IgD-negative memory B cell (primary cell): ENCODE results near the gene CFAP157. TPM values are rescaled to one million over a fixed set of nuclear protein-coding genes. Genes with fewer than 3 reads are reported as not detected.

Experiments used
- H3K27ac Mint-ChIP-seq, 3 donors: one replicate each; pipeline ENCODE4 v1.8.0; 2020 to 2022; ENCODE audit warnings: mild to moderate bottlenecking in 3 of 3, mixed read lengths in 3 of 3, moderate library complexity in 1 of 3
- H3K27me3 Mint-ChIP-seq: one replicate; pipeline ENCODE4 v1.8.0; 2021; ENCODE audit warnings: mixed read lengths
- H3K36me3 Mint-ChIP-seq: one replicate; pipeline ENCODE4 v1.8.0; 2020; ENCODE audit warnings: mild to moderate bottlenecking, mixed read lengths
- H3K4me1 Mint-ChIP-seq, 3 donors: one replicate each; pipeline ENCODE4 v1.8.0; 2020 to 2022; ENCODE audit warnings: mixed read lengths in 3 of 3, mild to moderate bottlenecking in 1 of 3
- H3K4me3 Mint-ChIP-seq, 4 donors: one replicate each; pipeline ENCODE4 v1.8.0; 2020 to 2022; ENCODE audit warnings: mild to moderate bottlenecking in 4 of 4, mixed read lengths in 4 of 4, moderate library complexity in 3 of 4
- H3K9me3 Mint-ChIP-seq, 3 donors: one replicate each; pipeline ENCODE4 v1.8.0; 2020 to 2021; ENCODE audit warnings: mixed read lengths in 3 of 3, mild to moderate bottlenecking in 1 of 3
- polyA plus RNA-seq: library from polyadenylated mRNA; unstranded; fragments of 300-500 nt; fragmentation: Illumina TruSeq; gene quantifications from one replicate; pipeline ENCODE4 v1.2.3, GENCODE V29; 2021

CFAP157 gene
- not detected for polyA plus RNA-seq

- Mint-ChIP-seq H3K4me3 (peak within 1 kb of the TSS in 2 of 4 donors; percentile 10 to 72), H3K27ac (peak within 1 kb of the TSS in 1 of 3 donors; percentile 59), H3K4me1 (peaks cover 0 to 9% (median 0%) of the 10 kb centered on the region in 3 donors), H3K9me3 (no peaks in the 10 kb centered on the region), H3K27me3 (peaks cover 3% of the 10 kb centered on the region), H3K36me3 (peaks cover 4% of the 10 kb centered on the region)
Observed at GRCh38 chr9:127706836-127707241, at the start of gene CFAP157. Gene CFAP157, plus strand, starts transcription at chr9:127706988. Its CDS starts 44 bp downstream, at chr9:127707032.

GRCh38 chr9:127658428-127658827 lies 48.4 kb upstream of the CFAP157 start:
- Mint-ChIP-seq H3K4me1 (no peaks in the 10 kb centered on the region), H3K27ac (no peak overlapping the region), H3K36me3 (no peaks in the 10 kb centered on the region), H3K4me3 (no peak overlapping the region), H3K27me3 (peaks cover 5% of the 10 kb centered on the region), H3K9me3 (no peaks in the 10 kb centered on the region)

GRCh38 chr9:127660886-127661741 lies 45.7 kb upstream of the CFAP157 start:
- H3K4me1 Mint-ChIP-seq = no peaks in the 10 kb centered on the region
- no peaks in the 10 kb centered on the region for H3K9me3 Mint-ChIP-seq
- no peaks in the 10 kb centered on the region for H3K36me3 Mint-ChIP-seq

DNA sequence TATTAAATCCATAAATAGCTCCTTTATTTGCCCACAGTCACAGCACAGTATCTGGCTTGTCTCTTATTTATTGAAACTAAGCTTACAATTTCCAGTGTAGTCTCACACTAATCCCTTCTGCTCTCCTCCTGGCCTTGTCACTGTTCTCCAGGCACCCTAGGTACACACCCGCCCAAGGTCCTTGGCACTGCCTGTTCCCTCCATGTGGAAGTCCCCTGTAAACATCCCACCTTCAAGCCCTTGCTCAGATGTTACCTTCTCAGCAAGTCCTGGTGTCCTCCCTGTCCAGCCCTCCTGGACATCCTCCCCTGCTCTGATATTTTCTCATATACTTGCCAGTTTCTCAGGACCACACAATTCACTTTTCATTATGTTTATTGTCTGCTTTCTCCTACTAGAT lies 44.2 kb upstream of the CFAP157 start:
- H3K4me3 Mint-ChIP-seq = no peak overlapping the region
- no peak overlapping the region for H3K27ac Mint-ChIP-seq
- H3K4me1 Mint-ChIP-seq = no peaks in the 10 kb centered on the region
- H3K36me3 Mint-ChIP-seq = no peaks in the 10 kb centered on the region
- H3K9me3 Mint-ChIP-seq = no peaks in the 10 kb centered on the region
- H3K27me3 Mint-ChIP-seq = peaks cover 5% of the 10 kb centered on the region

More at GRCh38 chr9:127660886-127661741, 45.7 kb upstream of the CFAP157 start:
- peaks cover 5% of the 10 kb centered on the region for H3K27me3 Mint-ChIP-seq
- no peak overlapping the region for H3K4me3 Mint-ChIP-seq
- no peak overlapping the region for H3K27ac Mint-ChIP-seq

DNA sequence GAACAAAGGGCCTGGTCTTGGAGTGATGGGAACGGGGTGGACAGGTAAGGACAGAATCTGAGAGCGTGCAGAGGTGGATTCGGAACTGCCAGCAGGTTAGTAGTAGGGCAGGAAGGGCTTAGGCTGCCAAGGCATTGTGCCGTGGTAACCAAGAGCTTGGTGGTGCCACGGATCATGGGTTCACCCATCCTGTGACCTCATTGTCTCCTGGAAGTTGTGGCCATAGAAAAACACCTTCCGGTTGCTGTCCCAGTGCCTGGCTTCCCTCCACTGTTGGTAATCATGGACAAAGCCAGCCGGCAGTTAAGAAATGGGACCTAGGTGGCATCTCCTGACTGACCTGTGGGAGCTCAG lies 42.5 kb upstream of the CFAP157 start:
- H3K4me1 Mint-ChIP-seq = no peaks in the 10 kb centered on the region
- H3K27me3 Mint-ChIP-seq = peaks cover 8% of the 10 kb centered on the region
- no peaks in the 10 kb centered on the region for H3K36me3 Mint-ChIP-seq
- no peaks in the 10 kb centered on the region for H3K9me3 Mint-ChIP-seq
- H3K4me3 Mint-ChIP-seq = no peak overlapping the region
- no peak overlapping the region for H3K27ac Mint-ChIP-seq

DNA sequence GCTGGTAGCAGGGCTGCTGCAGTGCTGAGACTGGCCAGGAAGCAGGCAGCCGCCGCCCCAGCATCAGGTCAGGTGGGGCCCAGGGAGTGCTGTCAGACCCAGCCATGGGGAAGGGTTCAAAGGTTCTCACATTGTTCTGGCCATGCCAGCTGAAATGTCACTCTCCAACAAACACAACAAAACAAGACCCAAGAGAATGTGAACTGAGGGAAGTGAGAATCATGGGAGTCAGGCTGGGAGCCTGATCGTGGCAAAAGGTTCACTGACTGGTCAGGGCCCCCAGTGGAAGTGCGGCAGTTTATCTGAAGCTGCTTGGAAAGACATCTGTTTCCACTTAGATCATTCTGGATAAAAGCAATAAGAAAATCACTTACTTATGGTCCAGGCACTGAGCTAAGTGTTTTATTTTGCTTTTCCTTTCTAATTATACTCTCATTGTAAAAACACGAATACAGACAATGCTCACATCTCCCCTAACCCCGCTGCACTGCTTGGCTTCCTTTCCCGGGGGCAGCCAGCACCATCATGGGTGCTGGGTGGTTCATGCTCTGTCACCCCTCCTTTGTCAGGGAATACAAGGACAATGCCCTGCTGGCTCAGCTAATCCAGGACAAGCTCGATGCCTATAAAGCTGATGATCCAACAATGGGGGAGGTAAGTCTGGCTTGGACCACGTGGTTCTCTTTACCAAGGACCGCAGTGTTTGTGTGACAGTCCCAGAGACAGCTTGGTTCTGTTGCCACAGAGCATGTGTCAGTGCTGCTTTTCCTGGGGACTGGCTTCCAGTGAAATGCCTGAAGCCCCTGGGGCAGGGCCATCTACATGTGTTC lies 41.9 kb upstream of the CFAP157 start:
- Mint-ChIP-seq H3K27ac (no peak overlapping the region), H3K27me3 (peaks cover 5% of the 10 kb centered on the region), H3K4me1 (no peaks in the 10 kb centered on the region), H3K36me3 (no peaks in the 10 kb centered on the region), H3K9me3 (no peaks in the 10 kb centered on the region), H3K4me3 (no peak overlapping the region)

- Mint-ChIP-seq H3K36me3 (no peaks in the 10 kb centered on the region), H3K9me3 (no peaks in the 10 kb centered on the region), H3K4me3 (no peak overlapping the region), H3K27ac (no peak overlapping the region), H3K4me1 (no peaks in the 10 kb centered on the region), H3K27me3 (peaks cover 4% of the 10 kb centered on the region)
Observed at GRCh38 chr9:127667127-127667844, 39.5 kb upstream of the CFAP157 start.

DNA sequence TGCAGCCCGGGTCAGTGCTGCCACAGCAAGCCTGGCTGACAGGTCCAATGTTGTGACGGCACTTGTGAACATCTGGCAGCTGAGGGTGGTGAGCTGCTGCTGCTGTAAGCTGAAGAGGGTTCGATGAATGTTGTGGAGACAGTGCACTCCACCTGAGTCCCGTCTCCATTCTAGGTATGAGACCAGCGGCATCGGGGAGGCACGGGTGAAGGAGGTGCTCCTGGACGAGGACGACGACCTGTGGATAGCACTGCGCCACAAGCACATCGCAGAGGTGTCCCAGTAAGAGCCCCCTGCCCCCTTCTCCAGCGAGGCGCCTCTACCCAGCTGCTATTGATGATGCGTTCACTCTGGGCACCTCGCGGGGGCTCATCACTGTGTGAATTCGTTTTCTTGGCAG lies 38.9 kb upstream of the CFAP157 start:
- no peaks in the 10 kb centered on the region for H3K9me3 Mint-ChIP-seq
- H3K27ac Mint-ChIP-seq = no peak overlapping the region

GRCh38 chr9:127673234-127673633 lies 33.6 kb upstream of the CFAP157 start:
- Mint-ChIP-seq H3K4me3 (no peak overlapping the region), H3K4me1 (no peaks in the 10 kb centered on the region), H3K27me3 (peaks cover under 1% of the 10 kb centered on the region), H3K9me3 (no peaks in the 10 kb centered on the region), H3K36me3 (no peaks in the 10 kb centered on the region), H3K27ac (peak overlapping the region in 1 of 3 donors; percentile 35)

More for the DNA sequence above, 38.9 kb upstream of the CFAP157 start:
- Mint-ChIP-seq H3K27me3 (peaks cover 3% of the 10 kb centered on the region), H3K4me1 (no peaks in the 10 kb centered on the region), H3K36me3 (no peaks in the 10 kb centered on the region), H3K4me3 (no peak overlapping the region)

GRCh38 chr9:127676638-127677037 lies 30.1 kb upstream of the CFAP157 start:
- peaks cover 5% of the 10 kb centered on the region for H3K27me3 Mint-ChIP-seq
- H3K9me3 Mint-ChIP-seq = no peaks in the 10 kb centered on the region
- H3K27ac Mint-ChIP-seq = no peak overlapping the region
- H3K4me1 Mint-ChIP-seq = no peaks in the 10 kb centered on the region
- H3K36me3 Mint-ChIP-seq = no peaks in the 10 kb centered on the region
- H3K4me3 Mint-ChIP-seq = no peak overlapping the region

DNA sequence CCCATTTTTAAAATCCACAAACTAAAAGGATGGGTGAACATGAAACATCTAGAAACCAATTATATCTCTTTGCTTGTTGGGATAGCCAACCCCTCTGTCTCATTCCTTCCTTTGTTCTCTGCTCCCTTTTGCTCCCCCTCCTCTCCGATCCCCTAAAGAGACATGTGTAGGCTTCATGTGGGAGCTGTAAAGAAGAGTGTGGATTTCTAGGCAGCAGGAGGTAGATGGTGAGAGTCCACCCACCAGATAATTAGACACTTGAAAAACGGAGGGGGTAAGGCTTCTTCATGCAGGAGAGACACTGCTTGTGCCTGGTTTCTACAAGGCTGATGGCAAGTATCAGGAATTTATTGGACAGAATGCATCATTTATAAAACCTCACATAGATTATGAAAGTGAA lies 27.3 kb upstream of the CFAP157 start:
- no peaks in the 10 kb centered on the region for H3K4me1 Mint-ChIP-seq
- no peak overlapping the region for H3K4me3 Mint-ChIP-seq
- H3K27me3 Mint-ChIP-seq = peaks cover 5% of the 10 kb centered on the region
- H3K27ac Mint-ChIP-seq = no peak overlapping the region
- H3K9me3 Mint-ChIP-seq = no peaks in the 10 kb centered on the region
- H3K36me3 Mint-ChIP-seq = no peaks in the 10 kb centered on the region

GRCh38 chr9:127680226-127680625 lies 26.6 kb upstream of the CFAP157 start:
- no peak overlapping the region for H3K27ac Mint-ChIP-seq
- no peaks in the 10 kb centered on the region for H3K4me1 Mint-ChIP-seq
- peak overlapping the region in 1 of 4 donors; percentile 45 for H3K4me3 Mint-ChIP-seq
- no peaks in the 10 kb centered on the region for H3K9me3 Mint-ChIP-seq
- H3K36me3 Mint-ChIP-seq = no peaks in the 10 kb centered on the region
- peaks cover 8% of the 10 kb centered on the region for H3K27me3 Mint-ChIP-seq

DNA sequence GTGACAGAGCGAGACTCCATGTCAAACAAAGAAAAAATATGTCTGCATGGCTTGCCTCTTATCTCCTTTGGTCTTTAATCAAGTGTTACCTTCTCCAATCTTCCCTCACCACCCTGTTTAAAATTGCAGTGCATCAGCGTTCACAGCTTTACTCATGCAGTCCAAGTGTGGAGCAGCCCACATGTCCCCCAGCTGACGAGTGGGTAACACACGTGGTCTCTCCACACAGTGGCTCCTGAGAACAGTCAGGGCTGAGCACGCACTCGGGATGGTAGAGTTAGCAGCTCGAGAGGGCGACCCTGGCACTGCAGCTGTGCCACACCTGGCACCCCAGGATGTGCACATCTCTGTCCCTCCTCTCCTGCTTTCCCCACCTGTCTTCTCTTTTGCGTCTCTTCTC lies 25.9 kb upstream of the CFAP157 start:
- no peak overlapping the region for H3K4me3 Mint-ChIP-seq
- no peaks in the 10 kb centered on the region for H3K9me3 Mint-ChIP-seq
- H3K4me1 Mint-ChIP-seq = no peaks in the 10 kb centered on the region

DNA sequence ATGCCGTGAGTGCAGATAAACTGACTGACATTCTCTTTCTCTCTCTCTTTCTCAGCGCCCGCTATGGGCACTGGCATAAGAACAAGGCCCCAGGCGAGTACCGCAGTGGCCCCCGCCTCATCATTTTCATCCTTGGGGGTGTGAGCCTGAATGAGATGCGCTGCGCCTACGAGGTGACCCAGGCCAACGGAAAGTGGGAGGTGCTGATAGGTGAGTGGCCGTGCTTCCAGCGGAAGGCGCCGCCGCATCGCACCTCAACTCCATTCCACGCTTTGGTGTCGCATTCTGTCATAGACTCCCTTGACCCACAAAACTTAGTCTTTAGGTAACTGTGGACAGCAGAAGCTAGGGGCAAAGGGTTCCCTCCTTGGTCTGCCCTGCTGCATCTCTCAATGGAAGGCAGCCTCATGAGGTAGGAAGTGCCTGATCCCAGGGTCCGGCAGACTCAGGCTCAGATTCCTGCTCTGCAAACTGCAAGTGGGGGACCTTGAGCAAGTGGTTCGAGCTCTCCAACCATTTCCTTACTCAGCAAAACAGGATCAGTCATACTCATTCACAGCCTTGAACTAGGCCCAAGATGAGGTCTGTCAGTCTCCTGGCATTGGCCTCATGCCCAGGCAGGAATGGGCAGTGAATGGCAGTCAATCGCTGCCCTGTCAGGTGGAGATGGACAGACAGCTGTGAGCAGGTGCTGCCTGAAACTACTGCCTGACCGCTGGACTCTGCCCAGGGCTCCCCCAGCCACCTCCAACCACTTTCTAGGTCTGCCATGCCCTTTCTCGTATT lies 24.2 kb upstream of the CFAP157 start:
- Mint-ChIP-seq H3K27ac (peak overlapping the region in 1 of 3 donors; percentile 3), H3K27me3 (peaks cover 8% of the 10 kb centered on the region), H3K36me3 (peaks cover 2% of the 10 kb centered on the region), H3K9me3 (no peaks in the 10 kb centered on the region), H3K4me1 (no peaks in the 10 kb centered on the region), H3K4me3 (no peak overlapping the region)

More for the DNA sequence above, 25.9 kb upstream of the CFAP157 start:
- Mint-ChIP-seq H3K36me3 (no peaks in the 10 kb centered on the region), H3K27ac (no peak overlapping the region), H3K27me3 (peaks cover 8% of the 10 kb centered on the region)
